ENCODE measurements around the gene FRAS1. TPM values are rescaled to one million over a fixed set of nuclear protein-coding genes. Genes with fewer than 3 reads are reported as not detected.

Gene FRAS1
- total and polyA plus RNA-seq, 2 donors (not counting 3 experiments of a cell fraction or from before 2014, with no cell fraction given): 1.4 to 3.6 TPM

DNA sequence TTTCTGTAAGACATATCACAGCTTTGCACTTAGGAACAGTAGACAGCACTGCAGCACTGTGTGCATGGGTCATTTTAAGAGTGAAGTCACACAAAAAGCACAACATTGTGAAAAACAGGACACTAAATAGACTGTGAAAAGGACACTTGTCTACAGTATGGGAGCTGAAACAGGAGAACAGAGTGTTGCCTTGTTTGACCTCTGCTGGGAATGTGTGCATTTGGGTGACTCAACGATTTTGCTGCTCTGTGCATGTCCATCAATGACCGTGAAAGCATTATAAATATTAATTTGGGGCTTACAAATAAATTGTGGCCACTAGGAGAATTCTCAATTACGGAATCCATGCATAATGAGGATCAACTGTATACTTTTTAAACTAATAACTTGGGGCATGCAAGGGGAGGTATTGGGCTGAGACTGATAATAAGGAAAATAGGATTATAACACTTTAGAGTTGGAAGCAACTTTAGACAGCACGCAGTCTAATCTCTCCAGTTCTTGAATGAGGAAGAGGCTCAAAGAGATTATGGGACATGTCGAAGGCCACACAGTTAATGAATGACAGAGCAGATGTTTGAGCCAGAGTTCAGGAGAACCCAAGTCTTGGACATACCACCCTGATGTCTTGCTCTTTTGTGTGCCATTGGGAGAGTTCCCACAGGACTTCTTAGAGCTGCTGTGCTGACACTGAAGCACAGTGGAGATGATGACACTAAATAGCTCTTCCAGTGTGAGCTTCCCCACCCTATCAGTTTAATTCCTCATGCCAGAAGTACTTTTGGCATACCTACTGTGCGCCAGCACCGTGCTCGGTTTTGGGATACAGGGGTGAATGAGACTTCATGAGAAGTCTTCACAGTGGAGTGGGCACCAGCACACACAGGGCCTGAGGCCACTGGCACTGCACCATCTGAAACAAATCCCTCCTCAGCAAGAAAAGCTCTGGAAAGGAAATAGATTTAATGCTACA lies 79.3 kb downstream of the FRAS1 start:
- ChIA-PET CTCF (interaction anchor here (1.4 kb wide), 1 partner anchor 12 kb away, joined by 6 read pairs; no protein-coding TSS in a partner anchor), POLR2A (no interaction called here)
- intact Hi-C loops (cut with micrococcal nuclease): no loop called here
- no peak overlapping the region for H3K27ac ChIP-seq (ENCODE audit: insufficient read depth, low read depth, low read length)
- no peak overlapping the region for H3K4me3 ChIP-seq (replicated peaks in 1 of 3; ENCODE audit: insufficient read depth in 1 of 3, low read depth in 1 of 3, low read length in 3 of 3)
- DNase-seq (ENCODE audit: low read depth, low spot score) (no peak), FAIRE-seq (no peak)
- H3K9me1 ChIP-seq (replicated peaks; ENCODE audit: control insufficient read depth, extremely low read depth, insufficient read depth, low read length): no peaks in the 10 kb centered on the region
- BruUV-seq (replicated peaks): no TSS peak
- H3K9me3 ChIP-seq (replicated peaks; ENCODE audit: control insufficient read depth, insufficient read depth, low read length): no peaks in the 10 kb centered on the region
- H2AFZ ChIP-seq (ENCODE audit: low read depth, low read length): no peak overlapping the region
- H3K79me2 ChIP-seq (ENCODE audit: control insufficient read depth, insufficient read depth, low read length): no peaks in the 10 kb centered on the region
- no peaks in the 10 kb centered on the region for H3K27me3 ChIP-seq (ENCODE audit: control insufficient read depth in 2 of 2, insufficient read depth in 2 of 2, low read length in 2 of 2)
- no peak overlapping the region for H3K4me2 ChIP-seq (ENCODE audit: insufficient read depth, low read length)
- H3K36me3 ChIP-seq (ENCODE audit: control insufficient read depth in 2 of 2, extremely low read depth in 1 of 2, insufficient read depth in 2 of 2, low read length in 2 of 2): no peaks in the 10 kb centered on the region
- no peaks in the 10 kb centered on the region for H4K20me1 ChIP-seq (replicated peaks; ENCODE audit: control insufficient read depth, extremely low read depth, insufficient read depth, low read length)
- H3K9ac ChIP-seq (replicated peaks; ENCODE audit: extremely low read depth, insufficient read depth, low read length): no peak overlapping the region
- no peak for TF ChIP-seq GATA2 (IDR thresholded peaks at IDR 0.05; ENCODE audit: insufficient read depth, insufficient read length, low read depth, low read length)
- TF ChIP-seq EZH2 (IDR thresholded peaks at IDR 0.05; ENCODE audit: borderline replicate concordance, low read depth, low read length, severe bottlenecking): no peak
- TF ChIP-seq, protein P1, sequence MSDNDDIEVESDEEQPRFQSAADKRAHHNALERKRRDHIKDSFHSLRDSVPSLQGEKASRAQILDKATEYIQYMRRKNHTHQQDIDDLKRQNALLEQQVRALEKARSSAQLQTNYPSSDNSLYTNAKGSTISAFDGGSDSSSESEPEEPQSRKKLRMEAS (IDR thresholded peaks at IDR 0.05; ENCODE audit: insufficient read depth, insufficient read length): no peak
- TF ChIP-seq FOS (IDR thresholded peaks at IDR 0.05; ENCODE audit: borderline replicate concordance, insufficient read depth, low read length): no peak
- no peak for TF ChIP-seq JUN (IDR thresholded peaks at IDR 0.05; ENCODE audit: borderline replicate concordance, insufficient read depth, insufficient read length, low read depth)
- TF ChIP-seq, protein P2, sequence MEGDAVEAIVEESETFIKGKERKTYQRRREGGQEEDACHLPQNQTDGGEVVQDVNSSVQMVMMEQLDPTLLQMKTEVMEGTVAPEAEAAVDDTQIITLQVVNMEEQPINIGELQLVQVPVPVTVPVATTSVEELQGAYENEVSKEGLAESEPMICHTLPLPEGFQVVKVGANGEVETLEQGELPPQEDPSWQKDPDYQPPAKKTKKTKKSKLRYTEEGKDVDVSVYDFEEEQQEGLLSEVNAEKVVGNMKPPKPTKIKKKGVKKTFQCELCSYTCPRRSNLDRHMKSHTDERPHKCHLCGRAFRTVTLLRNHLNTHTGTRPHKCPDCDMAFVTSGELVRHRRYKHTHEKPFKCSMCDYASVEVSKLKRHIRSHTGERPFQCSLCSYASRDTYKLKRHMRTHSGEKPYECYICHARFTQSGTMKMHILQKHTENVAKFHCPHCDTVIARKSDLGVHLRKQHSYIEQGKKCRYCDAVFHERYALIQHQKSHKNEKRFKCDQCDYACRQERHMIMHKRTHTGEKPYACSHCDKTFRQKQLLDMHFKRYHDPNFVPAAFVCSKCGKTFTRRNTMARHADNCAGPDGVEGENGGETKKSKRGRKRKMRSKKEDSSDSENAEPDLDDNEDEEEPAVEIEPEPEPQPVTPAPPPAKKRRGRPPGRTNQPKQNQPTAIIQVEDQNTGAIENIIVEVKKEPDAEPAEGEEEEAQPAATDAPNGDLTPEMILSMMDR (IDR thresholded peaks at IDR 0.05; ENCODE audit: extremely low read depth in 1 of 2, insufficient read depth in 1 of 2, low read depth in 1 of 2, low read length in 2 of 2): no peak
- TF ChIP-seq POLR2AphosphoS5 (IDR thresholded peaks at IDR 0.05; ENCODE audit: insufficient read depth, low read depth, low read length): no peak
- no peak for TF ChIP-seq POLR2A (IDR thresholded peaks at IDR 0.05; ENCODE audit: low read depth, low read length)
- no peak for TF ChIP-seq MYC (IDR thresholded peaks at IDR 0.05; ENCODE audit: low read depth, low read length)
- dilution Hi-C loops (cut with MboI; ENCODE audit: extremely low pct_ligation_motif_present, low sequenced_read_pairs): no loop called here
- no peaks in the 10 kb centered on the region for H3K4me1 ChIP-seq (ENCODE audit: control insufficient read depth, extremely low read depth, insufficient read depth, low read length)

Measured in endothelial cell of umbilical vein (primary cell).